ENCODE data around the gene TMOD4. TPM values are rescaled to one million over a fixed set of nuclear protein-coding genes. Genes with fewer than 3 reads are reported as not detected.

Gene TMOD4
- total RNA-seq, 1 donor from 2014 or later = 1.1 TPM

GRCh38 chr1:151165738-151166504 is 9.9 kb downstream of the TMOD4 start, which contains the start of the genes LYSMD1 and SCNM1:
Gene LYSMD1, minus strand, starts transcription at chr1:151165902. Its CDS starts 644 bp downstream, at chr1:151165258.
Gene SCNM1, plus strand, starts transcription at chr1:151166144. Its CDS starts 9 bp downstream, at chr1:151166153.
- peaks cover 4% of the 10 kb centered on the region for H3K27me3 Mint-ChIP-seq (ENCODE audit: unreplicated experiment)
- H3K9me3 Mint-ChIP-seq (ENCODE audit: unreplicated experiment) = no peaks in the 10 kb centered on the region
- no peak for TF ChIP-seq CTCF (IDR thresholded peaks at IDR 0.05; ENCODE audit: unreplicated experiment)
- peaks cover 26% of the 10 kb centered on the region for H3K4me1 Mint-ChIP-seq (ENCODE audit: unreplicated experiment)
- H3K27ac Mint-ChIP-seq (ENCODE audit: unreplicated experiment) = peak within 1 kb of the TSS; percentile 97
- peak; percentile 88 for DNase-seq (ENCODE audit: low spot score)
- H3K36me3 Mint-ChIP-seq (ENCODE audit: low read depth, unreplicated experiment) = peaks cover 24% of the 10 kb centered on the region
- H3K4me3 Mint-ChIP-seq (ENCODE audit: unreplicated experiment) = peak within 1 kb of the TSS; percentile 99

GRCh38 chr1:151165281-151165737 is 10.5 kb downstream of the TMOD4 start:
- Mint-ChIP-seq H3K36me3 (ENCODE audit: low read depth, unreplicated experiment) (peaks cover 23% of the 10 kb centered on the region), H3K4me1 (ENCODE audit: unreplicated experiment) (peaks cover 26% of the 10 kb centered on the region), H3K27me3 (ENCODE audit: unreplicated experiment) (peaks cover 4% of the 10 kb centered on the region), H3K27ac (ENCODE audit: unreplicated experiment) (peak overlapping the region; percentile 97), H3K9me3 (ENCODE audit: unreplicated experiment) (no peaks in the 10 kb centered on the region), H3K4me3 (ENCODE audit: unreplicated experiment) (peak overlapping the region; percentile 99)
- peak; percentile 17 for DNase-seq (ENCODE audit: low spot score)
- TF ChIP-seq CTCF (IDR thresholded peaks at IDR 0.05; ENCODE audit: unreplicated experiment) = no peak

- Mint-ChIP-seq H3K27me3 (ENCODE audit: unreplicated experiment) (peaks cover 4% of the 10 kb centered on the region), H3K4me3 (ENCODE audit: unreplicated experiment) (peak overlapping the region; percentile 99), H3K9me3 (ENCODE audit: unreplicated experiment) (no peaks in the 10 kb centered on the region), H3K36me3 (ENCODE audit: low read depth, unreplicated experiment) (peaks cover 19% of the 10 kb centered on the region), H3K27ac (ENCODE audit: unreplicated experiment) (peak overlapping the region; percentile 74), H3K4me1 (ENCODE audit: unreplicated experiment) (peaks cover 26% of the 10 kb centered on the region)
- no peak for DNase-seq (ENCODE audit: low spot score)
- no peak for TF ChIP-seq CTCF (IDR thresholded peaks at IDR 0.05; ENCODE audit: unreplicated experiment)
Observed at GRCh38 chr1:151164732-151165280, 11.0 kb downstream of the TMOD4 start.

- Mint-ChIP-seq H3K27me3 (ENCODE audit: unreplicated experiment) (peaks cover 11% of the 10 kb centered on the region), H3K36me3 (ENCODE audit: low read depth, unreplicated experiment) (peaks cover 25% of the 10 kb centered on the region), H3K4me3 (ENCODE audit: unreplicated experiment) (peak overlapping the region; percentile 62), H3K4me1 (ENCODE audit: unreplicated experiment) (peaks cover 29% of the 10 kb centered on the region), H3K9me3 (ENCODE audit: unreplicated experiment) (no peaks in the 10 kb centered on the region), H3K27ac (ENCODE audit: unreplicated experiment) (peak overlapping the region; percentile 78)
- no peak for TF ChIP-seq CTCF (IDR thresholded peaks at IDR 0.05; ENCODE audit: unreplicated experiment)
- no peak for DNase-seq (ENCODE audit: low spot score)
Observed at GRCh38 chr1:151159373-151159772, 16.4 kb downstream of the TMOD4 start.
